H9 (cell line): ENCODE measurements around the gene AGA. TPM values are rescaled to one million over a fixed set of nuclear protein-coding genes. Genes with fewer than 3 reads are reported as not detected.

Experiments used
- DNase-seq: peaks from one replicate; pipeline ENCODE4 v3.0.0-alpha.2; 2017
- H2AFZ ChIP-seq: one replicate; pipeline ENCODE4 v1.6.1; 2013; ENCODE audit warnings: mild to moderate bottlenecking, low read length, control low read depth, moderate library complexity
- H2AK5ac ChIP-seq: 2 replicates; pipeline ENCODE4 v1.6.1; 2013; ENCODE audit warnings: low read length, control low read depth, mixed read lengths; ENCODE audit not compliant: insufficient read length
- H2BK120ac ChIP-seq: one replicate; pipeline ENCODE4 v1.6.1; 2013; ENCODE audit warnings: low read depth, mild to moderate bottlenecking, low read length, control low read depth, inconsistent platforms; ENCODE audit not compliant: poor library complexity, severe bottlenecking
- H2BK12ac ChIP-seq: 2 replicates; pipeline ENCODE4 v1.6.1; 2013; ENCODE audit warnings: low read length, control low read depth, mixed read lengths, low read depth; ENCODE audit not compliant: insufficient read length
- H2BK15ac ChIP-seq: 2 replicates; pipeline ENCODE4 v1.6.1; 2013; ENCODE audit warnings: low read depth, low read length, control low read depth
- H2BK20ac ChIP-seq: one replicate; pipeline ENCODE4 v1.6.1; 2013; ENCODE audit warnings: low read depth, mild to moderate bottlenecking, low read length, control low read depth, inconsistent platforms; ENCODE audit not compliant: poor library complexity, severe bottlenecking
- H2BK5ac ChIP-seq: 2 replicates; pipeline ENCODE4 v1.6.1; 2013; ENCODE audit warnings: low read length, control low read depth, mixed read lengths; ENCODE audit not compliant: insufficient read length
- H3K14ac ChIP-seq: 2 replicates; pipeline ENCODE4 v1.6.1; 2013; ENCODE audit warnings: low read length, control low read depth; ENCODE audit not compliant: insufficient read depth
- H3K18ac ChIP-seq: 2 replicates; pipeline ENCODE4 v1.6.1; 2013; ENCODE audit warnings: low read depth, mild to moderate bottlenecking, mixed read lengths, low read length, control low read depth; ENCODE audit not compliant: insufficient read length
- H3K23ac ChIP-seq: 2 replicates; pipeline ENCODE4 v1.6.1; 2013; ENCODE audit warnings: low read length, control low read depth, mixed read lengths, low read depth; ENCODE audit not compliant: insufficient read length
- H3K23me2 ChIP-seq: 2 replicates; pipeline ENCODE4 v1.6.1; 2013; ENCODE audit warnings: low read depth, mild to moderate bottlenecking, mixed read lengths, low read length, control low read depth; ENCODE audit not compliant: insufficient read length, poor library complexity, severe bottlenecking
- H3K27ac ChIP-seq: 2 replicates; pipeline ENCODE4 v1.5.1; 2013; ENCODE audit warnings: low read length, control low read depth, mixed read lengths, low read depth; ENCODE audit not compliant: insufficient read length
- H3K27me3 ChIP-seq: 2 replicates; pipeline ENCODE4 v1.6.1; 2013; ENCODE audit warnings: low read length, control low read depth, inconsistent platforms; ENCODE audit not compliant: insufficient read depth
- H3K4ac ChIP-seq: 2 replicates; pipeline ENCODE4 v1.6.1; 2013; ENCODE audit warnings: low read depth, mild to moderate bottlenecking, control low read depth, inconsistent platforms, low read length, moderate library complexity
- H3K4me1 ChIP-seq: 2 replicates; pipeline ENCODE4 v1.6.1; 2013; ENCODE audit warnings: low read length, control low read depth, inconsistent platforms; ENCODE audit not compliant: insufficient read depth
- H3K4me2 ChIP-seq: 2 replicates; pipeline ENCODE4 v1.6.1; 2013; ENCODE audit warnings: low read length, control low read depth, mixed read lengths; ENCODE audit not compliant: insufficient read length, insufficient read depth
- H3K56ac ChIP-seq: 2 replicates; pipeline ENCODE4 v1.6.1; 2013; ENCODE audit warnings: low read depth, mild to moderate bottlenecking, mixed read lengths, low read length, control low read depth; ENCODE audit not compliant: insufficient read length
- H3K79me1 ChIP-seq: 2 replicates; pipeline ENCODE4 v1.6.1; 2013; ENCODE audit warnings: low read depth, mild to moderate bottlenecking, moderate library complexity, low read length, control low read depth, inconsistent platforms; ENCODE audit not compliant: insufficient read depth, poor library complexity, severe bottlenecking
- H3K79me2 ChIP-seq: 2 replicates; pipeline ENCODE4 v1.6.1; 2013; ENCODE audit warnings: low read length, control low read depth, inconsistent platforms; ENCODE audit not compliant: insufficient read depth
- H3K9ac ChIP-seq: 2 replicates; pipeline ENCODE4 v1.6.1; 2013; ENCODE audit warnings: low read length, control low read depth, mixed read lengths; ENCODE audit not compliant: insufficient read length; ENCODE audit errors: extremely low read depth
- H3K9me3 ChIP-seq: one replicate; pipeline ENCODE4 v1.6.1; 2013; ENCODE audit warnings: low read depth, low read length, inconsistent platforms; ENCODE audit not compliant: control insufficient read depth
- H3T11ph ChIP-seq: one replicate; pipeline ENCODE4 v1.6.1; 2013; ENCODE audit warnings: mild to moderate bottlenecking, low read length, control low read depth, inconsistent platforms
- H4K20me1 ChIP-seq: one replicate; pipeline ENCODE4 v1.6.1; 2013; ENCODE audit not compliant: control insufficient read depth, insufficient read length, insufficient read depth
- H4K5ac ChIP-seq: 2 replicates; pipeline ENCODE4 v1.6.1; 2013; ENCODE audit warnings: low read depth, mild to moderate bottlenecking, mixed read lengths, low read length, control low read depth; ENCODE audit not compliant: insufficient read length
- H4K8ac ChIP-seq: replicated peaks from 2 replicates; pipeline ENCODE4 v1.6.1; 2013; ENCODE audit warnings: low read length, control low read depth, mixed read lengths, low read depth; ENCODE audit not compliant: insufficient read length
- H4K91ac ChIP-seq: 2 replicates; pipeline ENCODE4 v1.6.1; 2013; ENCODE audit warnings: low read depth, mild to moderate bottlenecking, moderate library complexity, mixed read lengths, low read length, control low read depth; ENCODE audit not compliant: insufficient read length
- H3K27ac Mint-ChIP-seq, 3 experiments: 2 replicates in 2 of 3; 3 replicates in 1 of 3; pipeline ENCODE4 v1.8.0; 2020 to 2021; ENCODE audit warnings: mixed read lengths in 3 of 3, mild to moderate bottlenecking in 1 of 3, moderate library complexity in 1 of 3
- H3K27me3 Mint-ChIP-seq: 2 replicates; pipeline ENCODE4 v1.8.0; 2021; ENCODE audit warnings: low read depth, mild to moderate bottlenecking, moderate library complexity, mixed read lengths
- H3K36me3 Mint-ChIP-seq, 3 experiments: 2 replicates in 2 of 3; 3 replicates in 1 of 3; pipeline ENCODE4 v1.8.0; 2020 to 2021; ENCODE audit warnings: low read depth in 3 of 3, mixed read lengths in 3 of 3; ENCODE audit not compliant: insufficient read depth in 1 of 3
- H3K4me1 Mint-ChIP-seq, 2 experiments: 2 replicates each; pipeline ENCODE4 v1.8.0; 2020; ENCODE audit warnings: mixed read lengths in 2 of 2
- H3K4me3 Mint-ChIP-seq, 2 experiments: 2 replicates in 1 of 2; 3 replicates in 1 of 2; pipeline ENCODE4 v1.8.0; 2020 to 2021; ENCODE audit warnings: mild to moderate bottlenecking in 2 of 2, mixed read lengths in 2 of 2, moderate library complexity in 1 of 2
- H3K9me3 Mint-ChIP-seq, 2 experiments: 2 replicates in 1 of 2; 3 replicates in 1 of 2; pipeline ENCODE4 v1.8.0; 2020; ENCODE audit warnings: mild to moderate bottlenecking in 2 of 2, mixed read lengths in 2 of 2, moderate library complexity in 1 of 2
- CTCF ChIP-seq: fragments of 200-600 bp; sonication (generic); conservative IDR thresholded peaks from 3 replicates; pipeline ENCODE4 v1.8.0; 2021; ENCODE audit warnings: antibody characterized with exemption, mild to moderate bottlenecking
- WGBS: extraction: QIAGEN DNeasy Blood & Tissue Kit; methylation state at CpG from one replicate; pipeline ENCODE4 v1.1.7; 2013; ENCODE audit warnings: missing lambda C conversion rate, low lambda C conversion rate, mixed read lengths; ENCODE audit not compliant: insufficient read length; ENCODE audit errors: extremely low coverage; 5-methylcytosine and 5-hydroxymethylcytosine counted together
- total RNA-seq: library from RNA; stranded (reverse); gene quantifications from 2 replicates; pipeline ENCODE4 v1.2.1, GENCODE V29; 2021

The AGA gene
- total RNA-seq, 1 experiment from 2014 or later = 10.0 TPM

GRCh38 chr4:177483760-177484159 lies 41.5 kb upstream of the AGA start:
- H3K4ac ChIP-seq = no peak overlapping the region
- H4K8ac ChIP-seq = no peak overlapping the region
- no peak overlapping the region for H2BK120ac ChIP-seq
- no peak overlapping the region for H3K23ac ChIP-seq
- Mint-ChIP-seq H3K27ac (no peak overlapping the region), H3K36me3 (no peaks in the 10 kb centered on the region), H3K9me3 (no peaks in the 10 kb centered on the region), H3K4me3 (no peak overlapping the region), H3K27me3 (no peaks in the 10 kb centered on the region), H3K4me1 (peaks cover 21 to 25% of the 10 kb centered on the region in 2 experiments)
- no peak overlapping the region for H3K27ac ChIP-seq
- H2BK12ac ChIP-seq = no peak overlapping the region
- H2AK5ac ChIP-seq = no peak overlapping the region
- no peaks in the 10 kb centered on the region for H3K23me2 ChIP-seq
- H3K27me3 ChIP-seq = no peaks in the 10 kb centered on the region
- no CpG with 5 or more reads among the region's 3 CpGs for WGBS
- H3K9ac ChIP-seq = no peak overlapping the region
- H4K91ac ChIP-seq = no peak overlapping the region
- H3T11ph ChIP-seq = no peak overlapping the region
- no peak overlapping the region for H3K14ac ChIP-seq
- H4K5ac ChIP-seq = no peak overlapping the region
- peaks cover 4% of the 10 kb centered on the region; the same call in 1 of the 2 replicates for H3K4me1 ChIP-seq
- no peak overlapping the region for H2BK5ac ChIP-seq
- H3K79me1 ChIP-seq = no peaks in the 10 kb centered on the region
- no peak for DNase-seq
- no peak overlapping the region for H3K18ac ChIP-seq
- H4K20me1 ChIP-seq = no peaks in the 10 kb centered on the region
- H2AFZ ChIP-seq = no peak overlapping the region
- no peaks in the 10 kb centered on the region for H3K9me3 ChIP-seq
- no peak overlapping the region for H2BK20ac ChIP-seq
- H2BK15ac ChIP-seq = no peak overlapping the region
- H3K4me2 ChIP-seq = no peak overlapping the region
- H3K79me2 ChIP-seq = no peaks in the 10 kb centered on the region
- no peak for TF ChIP-seq CTCF
- H3K56ac ChIP-seq = no peak overlapping the region
